GM12873 (cell line): ENCODE measurements around the gene METRN.

Experiments used
- CTCF ChIP-seq: IDR thresholded peaks from 2 replicates; pipeline ENCODE4 v1.5.1; 2012; ENCODE audit warnings: low read depth, mild to moderate bottlenecking, moderate library complexity, low read length, control low read depth; ENCODE audit not compliant: insufficient read depth; ENCODE audit errors: missing control alignments

Gene METRN

GRCh38 chr16:670485-671352 is 44.2 kb upstream of the METRN start:
- no peak for TF ChIP-seq CTCF

GRCh38 chr16:671353-672131 is 43.4 kb upstream of the METRN start:
- no peak for TF ChIP-seq CTCF

GRCh38 chr16:672371-672770 is 42.5 kb upstream of the METRN start:
- no peak for TF ChIP-seq CTCF

GRCh38 chr16:672851-673250 is 42.1 kb upstream of the METRN start:
- TF ChIP-seq CTCF: no peak

- TF ChIP-seq CTCF: no peak
Measured at GRCh38 chr16:673399-673991, 41.4 kb upstream of the METRN start.

GRCh38 chr16:674214-674881 is 40.6 kb upstream of the METRN start:
- TF ChIP-seq CTCF: no peak
